ENCODE measurements around the gene LHFPL2. TPM values are rescaled to one million over a fixed set of nuclear protein-coding genes. Genes with fewer than 3 reads are reported as not detected.

The LHFPL2 gene
- polyA plus RNA-seq, 3 donors, result 3.7 to 11.6 (median 7.3) TPM

GRCh38 chr5:78604689-78605285 is 43.8 kb downstream of the LHFPL2 start:
- Mint-ChIP-seq H3K4me3 (no peak overlapping the region), H3K4me1 (no peaks in the 10 kb centered on the region), H3K27ac (no peak overlapping the region), H3K27me3 (ENCODE audit: low read depth in 3 of 3) (peaks cover 3 to 8% (median 3%) of the 10 kb centered on the region in 3 donors), H3K36me3 (no peaks in the 10 kb centered on the region), H3K9me3 (peaks cover 0 to 4% (median 0%) of the 10 kb centered on the region in 7 donors)
- H3K9me3 ChIP-seq (replicated peaks in 1 of 2; ENCODE audit: control insufficient read depth in 1 of 2, insufficient read depth in 1 of 2, low read length in 2 of 2), result no peaks in the 10 kb centered on the region
- no peak overlapping the region for H3K9ac ChIP-seq (ENCODE audit: insufficient read depth, low read length, poor library complexity, severe bottlenecking)
- no peaks in the 10 kb centered on the region for H3K27me3 ChIP-seq (ENCODE audit: control insufficient read depth in 2 of 2, insufficient read depth in 2 of 2, low read length in 2 of 2)
- H3K4me2 ChIP-seq (replicated peaks; ENCODE audit: extremely low read depth, low read length, poor library complexity, severe bottlenecking), result no peak overlapping the region
- no peak for TF ChIP-seq CTCF (IDR thresholded peaks at IDR 0.05)
- intact Hi-C loops (cut with micrococcal nuclease), result no loop called here
- H3K36me3 ChIP-seq (replicated peaks in 1 of 2; ENCODE audit: control insufficient read depth in 1 of 2, insufficient read depth in 2 of 2, low read length in 2 of 2), result no peaks in the 10 kb centered on the region
- no peaks in the 10 kb centered on the region for H4K20me1 ChIP-seq (ENCODE audit: insufficient read depth, low read length)
- H3K4me3 ChIP-seq (replicated peaks in 1 of 3; ENCODE audit: low read depth in 2 of 3, low read length in 3 of 3), result no peak overlapping the region
- H3K4me1 ChIP-seq (ENCODE audit: control insufficient read depth in 1 of 2, insufficient read depth in 2 of 2, low read length in 2 of 2), result no peaks in the 10 kb centered on the region
- H3K27ac ChIP-seq (ENCODE audit: low read depth in 1 of 2, low read length in 2 of 2), result no peak overlapping the region
- no peak for DNase-seq
- H2AFZ ChIP-seq (ENCODE audit: insufficient read depth, low read depth, low read length, poor library complexity, severe bottlenecking), result no peak overlapping the region
- no CpG with 5 or more reads among the region's 4 CpGs for WGBS (ENCODE audit: insufficient coverage)
- no peaks in the 10 kb centered on the region for H3K79me2 ChIP-seq (ENCODE audit: insufficient read depth, low read length)

- no peak for DNase-seq
- no peak overlapping the region for H3K27ac ChIP-seq (ENCODE audit: low read depth in 1 of 2, low read length in 2 of 2)
- H3K4me1 ChIP-seq (ENCODE audit: control insufficient read depth in 1 of 2, insufficient read depth in 2 of 2, low read length in 2 of 2), result no peaks in the 10 kb centered on the region
- Mint-ChIP-seq H3K27ac (peak overlapping the region in 1 of 7 donors; percentile 68), H3K36me3 (no peaks in the 10 kb centered on the region), H3K27me3 (ENCODE audit: low read depth in 3 of 3) (peaks cover 3 to 8% (median 3%) of the 10 kb centered on the region in 3 donors), H3K4me1 (no peaks in the 10 kb centered on the region), H3K9me3 (peaks cover 0 to 4% (median 0%) of the 10 kb centered on the region in 7 donors), H3K4me3 (no peak overlapping the region)
- H4K20me1 ChIP-seq (ENCODE audit: insufficient read depth, low read length), result no peaks in the 10 kb centered on the region
- TF ChIP-seq CTCF (IDR thresholded peaks at IDR 0.05), result no peak
- no peaks in the 10 kb centered on the region for H3K9me3 ChIP-seq (replicated peaks in 1 of 2; ENCODE audit: control insufficient read depth in 1 of 2, insufficient read depth in 1 of 2, low read length in 2 of 2)
- no peaks in the 10 kb centered on the region for H3K79me2 ChIP-seq (ENCODE audit: insufficient read depth, low read length)
- intact Hi-C loops (cut with micrococcal nuclease), result no loop called here
- no peak overlapping the region for H3K4me2 ChIP-seq (replicated peaks; ENCODE audit: extremely low read depth, low read length, poor library complexity, severe bottlenecking)
- no peaks in the 10 kb centered on the region for H3K36me3 ChIP-seq (replicated peaks in 1 of 2; ENCODE audit: control insufficient read depth in 1 of 2, insufficient read depth in 2 of 2, low read length in 2 of 2)
- H3K27me3 ChIP-seq (ENCODE audit: control insufficient read depth in 2 of 2, insufficient read depth in 2 of 2, low read length in 2 of 2), result no peaks in the 10 kb centered on the region
- no peak overlapping the region for H3K4me3 ChIP-seq (replicated peaks in 1 of 3; ENCODE audit: low read depth in 2 of 3, low read length in 3 of 3)
- WGBS (ENCODE audit: insufficient coverage), result no CpG with 5 or more reads among the region's 1 CpG
- no peak overlapping the region for H2AFZ ChIP-seq (ENCODE audit: insufficient read depth, low read depth, low read length, poor library complexity, severe bottlenecking)
- H3K9ac ChIP-seq (ENCODE audit: insufficient read depth, low read length, poor library complexity, severe bottlenecking), result no peak overlapping the region
Observed at GRCh38 chr5:78603636-78604175, 44.9 kb downstream of the LHFPL2 start.

Measured in CD14-positive monocyte (primary cell).